ENCODE data around the gene KLHL29.

GRCh38 chr2:23647563-23647962, 262.6 kb downstream of the KLHL29 start:
- TF ChIP-seq EZH2phosphoT487 (IDR thresholded peaks at IDR 0.05; ENCODE audit: insufficient read depth, low read depth) (no peak), EZH2 (IDR thresholded peaks at IDR 0.05; ENCODE audit: insufficient read depth, poor library complexity, severe bottlenecking) (no peak)

All from GM23248 (cell line).